Fibroblast of gingiva (primary cell): Measurements from ENCODE around the gene ARHGAP27.
"Not testable (repeated sequence)": the region's sequence is repeated elsewhere in the genome, so short reads cannot be mapped to it uniquely, and the experiment has no call there.

Experiments
- DNase-seq: peaks from one replicate; pipeline ENCODE4 v3.0.0-alpha.2; 2011; ENCODE audit warnings: low read depth

Gene ARHGAP27

DNA sequence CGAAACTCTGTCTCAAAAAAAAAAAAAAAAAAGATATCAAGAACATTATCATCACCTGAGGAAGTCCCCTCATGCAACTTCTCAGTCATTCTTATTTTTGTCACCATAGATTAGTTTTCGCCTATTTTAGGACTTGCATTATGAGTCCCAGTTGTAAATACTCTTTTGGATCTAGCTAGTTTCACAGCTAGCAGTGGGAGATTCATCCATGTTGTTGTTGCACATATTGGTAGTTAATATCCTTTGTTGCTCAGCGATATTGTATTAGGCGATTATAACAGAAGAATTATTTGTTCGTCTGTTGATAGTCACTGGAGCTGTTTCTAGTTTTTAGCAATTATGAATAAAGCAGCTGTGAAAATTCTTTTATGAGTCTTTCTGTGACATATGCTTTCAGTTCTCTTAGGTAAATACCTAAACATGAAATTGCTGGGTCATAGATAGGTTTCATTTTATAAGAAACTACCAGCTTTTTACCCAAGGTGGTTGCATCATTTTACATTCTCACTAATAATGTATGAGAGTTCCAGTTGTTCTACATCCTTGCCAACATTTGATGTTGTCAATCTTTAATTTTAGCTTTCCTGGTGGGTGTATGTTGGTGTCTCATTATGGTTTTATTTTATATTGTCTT, 75.2 kb downstream of the ARHGAP27 start:
- no peak for DNase-seq

DNA sequence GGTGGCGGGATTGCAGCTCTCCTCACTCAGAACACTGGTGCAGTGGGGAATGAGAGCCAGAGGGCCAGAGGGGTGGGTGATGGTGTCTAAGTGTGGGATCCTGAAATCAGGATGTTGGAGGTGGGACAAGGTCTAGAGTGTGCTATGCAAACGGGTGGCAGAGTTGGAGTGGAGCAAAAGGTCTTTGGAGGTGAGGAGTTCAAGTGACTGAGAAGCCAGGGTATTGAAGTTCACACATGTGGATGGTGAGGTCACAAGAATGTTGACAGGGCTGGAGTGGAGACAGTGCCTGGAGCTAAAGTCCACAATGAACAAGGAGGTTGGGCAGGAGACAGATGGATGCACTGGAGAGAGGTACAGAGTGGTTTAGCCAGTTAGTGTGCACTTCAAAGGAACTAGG, 77.6 kb downstream of the ARHGAP27 start:
- DNase-seq = no peak

GRCh38 chr17:45353043-45353442, 79.6 kb downstream of the ARHGAP27 start:
- no peak for DNase-seq

- DNase-seq = no peak
Measured at GRCh38 chr17:45351831-45352230, 80.8 kb downstream of the ARHGAP27 start.

GRCh38 chr17:45347444-45347843, 85.2 kb downstream of the ARHGAP27 start:
- DNase-seq = no peak

DNA sequence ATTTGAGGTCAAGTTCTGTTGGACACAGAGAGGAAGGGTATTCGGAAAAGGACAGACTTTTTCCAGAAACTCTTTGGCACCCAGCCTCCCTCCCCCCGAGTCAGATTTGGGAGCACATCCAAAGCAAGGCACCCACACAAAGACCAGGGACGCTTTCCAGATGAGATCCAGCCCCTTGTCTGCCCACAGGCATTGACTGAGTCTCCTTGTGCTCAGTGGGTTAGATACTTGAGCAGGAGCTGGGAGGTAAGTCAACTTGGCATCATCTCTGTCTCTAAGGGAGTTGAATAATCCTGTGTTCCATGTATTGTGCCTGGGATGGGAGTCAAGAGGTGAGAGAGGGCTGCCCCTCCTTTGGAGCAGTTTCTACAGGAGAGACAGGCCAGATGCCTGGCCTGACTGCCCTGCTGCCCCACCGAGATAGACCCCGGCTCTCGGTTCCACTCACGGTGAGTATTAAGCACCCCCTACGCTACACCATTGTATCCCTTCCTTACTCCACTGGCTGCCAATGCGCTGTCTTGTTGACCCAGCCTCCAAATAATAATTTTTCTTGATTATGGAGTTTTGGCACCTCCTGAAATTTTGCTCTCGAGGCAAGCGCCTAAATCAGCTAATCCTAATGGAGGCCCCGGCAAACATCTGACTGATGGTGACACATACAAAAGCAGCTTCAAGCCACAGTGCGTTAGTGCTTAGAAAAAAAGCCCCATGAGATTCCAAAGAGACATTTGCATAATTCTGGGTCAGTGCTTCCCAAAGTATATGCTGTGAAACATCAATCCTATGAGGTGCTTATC, 86.3 kb downstream of the ARHGAP27 start:
- peak; percentile 68 for DNase-seq

GRCh38 chr17:45345554-45346215, 87.0 kb downstream of the ARHGAP27 start:
- peak; percentile 14 for DNase-seq

GRCh38 chr17:45345246-45345553, 87.5 kb downstream of the ARHGAP27 start:
- no peak for DNase-seq

DNA sequence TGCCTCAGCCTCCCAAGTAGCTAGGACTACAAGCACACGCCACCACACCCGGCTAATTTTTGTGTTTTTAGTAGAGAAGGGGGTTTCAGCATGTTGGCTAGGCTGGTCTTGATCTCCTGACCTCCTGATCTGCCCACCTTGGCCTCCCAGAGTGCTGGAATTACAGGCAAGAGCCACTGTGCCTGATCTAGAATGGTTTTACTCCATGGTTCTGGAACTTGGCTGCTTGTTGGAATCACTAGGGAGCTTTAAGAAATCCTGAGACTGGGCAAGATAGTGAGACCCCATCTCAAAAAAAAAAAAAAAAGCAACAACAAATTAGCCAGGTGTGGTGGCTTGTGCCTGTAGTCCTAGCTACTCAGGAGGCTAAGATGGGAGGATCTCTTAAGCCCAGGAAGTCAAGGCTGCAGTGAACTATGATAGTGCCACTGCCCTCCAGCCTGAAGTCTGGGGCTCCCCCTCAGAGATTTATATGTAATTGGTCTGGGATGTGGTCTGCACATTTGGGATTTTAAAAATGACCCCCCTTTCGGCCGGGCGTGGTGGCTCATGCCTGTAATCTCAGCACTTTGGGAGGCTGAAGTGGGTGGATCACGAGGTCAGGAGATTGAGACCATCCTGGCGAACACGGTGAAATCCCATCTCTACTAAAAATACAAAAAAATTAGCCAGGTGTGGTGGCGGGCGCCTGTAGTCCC, 88.6 kb downstream of the ARHGAP27 start:
- not testable (repeated sequence) for DNase-seq
